ENCODE measurements around the gene RNF123.

Gene RNF123

GRCh38 chr3:49657208-49657915 lies 32.0 kb upstream of the RNF123 start:
- in situ Hi-C loops (cut with MboI; ENCODE audit: low sequenced_read_pairs), result loop anchor here (25.0 kb wide), 1 partner anchor 95 kb away; the partner anchor contains the start of gene BSN

GRCh38 chr3:49658711-49659110 lies 30.6 kb upstream of the RNF123 start:
- in situ Hi-C loops (cut with MboI; ENCODE audit: low sequenced_read_pairs), result loop anchor here (25.0 kb wide), 1 partner anchor 96 kb away; the partner anchor contains the start of gene BSN

GRCh38 chr3:49659756-49660155 lies 29.6 kb upstream of the RNF123 start:
- in situ Hi-C loops (cut with MboI; ENCODE audit: low sequenced_read_pairs), result loop anchor here (25.0 kb wide), 1 partner anchor 97 kb away; the partner anchor contains the start of gene BSN

GRCh38 chr3:49661281-49661680 lies 28.1 kb upstream of the RNF123 start:
- in situ Hi-C loops (cut with MboI; ENCODE audit: low sequenced_read_pairs), result loop anchor here (25.0 kb wide), 1 partner anchor 99 kb away; the partner anchor contains the start of gene BSN

GRCh38 chr3:49662021-49662420 lies 27.3 kb upstream of the RNF123 start:
- in situ Hi-C loops (cut with MboI; ENCODE audit: low sequenced_read_pairs), result loop anchor here (25.0 kb wide), 1 partner anchor 100 kb away; the partner anchor contains the start of gene BSN

- in situ Hi-C loops (cut with MboI; ENCODE audit: low sequenced_read_pairs), result loop anchor here (25.0 kb wide), 1 partner anchor 101 kb away; the partner anchor contains the start of gene BSN
Observed at GRCh38 chr3:49662720-49663413, 26.5 kb upstream of the RNF123 start.

- in situ Hi-C loops (cut with MboI; ENCODE audit: low sequenced_read_pairs), result loop anchor here (25.0 kb wide), 1 partner anchor 102 kb away; the partner anchor contains the start of gene BSN
Observed at GRCh38 chr3:49663831-49664230, 25.5 kb upstream of the RNF123 start.

- in situ Hi-C loops (cut with MboI; ENCODE audit: low sequenced_read_pairs), result loop anchor here (25.0 kb wide), 1 partner anchor 102 kb away; the partner anchor contains the start of gene BSN
Observed at GRCh38 chr3:49664300-49664699, 25.1 kb upstream of the RNF123 start.

GRCh38 chr3:49665822-49666519 lies 23.4 kb upstream of the RNF123 start:
- in situ Hi-C loops (cut with MboI; ENCODE audit: low sequenced_read_pairs), result loop anchor here (25.0 kb wide), 1 partner anchor 104 kb away; the partner anchor contains the start of gene BSN

GRCh38 chr3:49666592-49666991 lies 22.8 kb upstream of the RNF123 start:
- in situ Hi-C loops (cut with MboI; ENCODE audit: low sequenced_read_pairs), result loop anchor here (25.0 kb wide), 1 partner anchor 104 kb away; the partner anchor contains the start of gene BSN

- in situ Hi-C loops (cut with MboI; ENCODE audit: low sequenced_read_pairs), result loop anchor here (25.0 kb wide), 1 partner anchor 106 kb away; the partner anchor contains the start of gene BSN
Observed at GRCh38 chr3:49667701-49668413, 21.5 kb upstream of the RNF123 start.

- in situ Hi-C loops (cut with MboI; ENCODE audit: low sequenced_read_pairs), result loop anchor here (25.0 kb wide), 1 partner anchor 106 kb away; the partner anchor contains the start of gene BSN
Observed at GRCh38 chr3:49668414-49668797, 21.0 kb upstream of the RNF123 start.

GRCh38 chr3:49668861-49669260 lies 20.5 kb upstream of the RNF123 start:
- in situ Hi-C loops (cut with MboI; ENCODE audit: low sequenced_read_pairs), result loop anchor here (25.0 kb wide), 1 partner anchor 107 kb away; the partner anchor contains the start of gene BSN

- in situ Hi-C loops (cut with MboI; ENCODE audit: low sequenced_read_pairs), result loop anchor here (25.0 kb wide), 1 partner anchor 107 kb away; the partner anchor contains the start of gene BSN
Observed at GRCh38 chr3:49669352-49669751, 20.0 kb upstream of the RNF123 start.

GRCh38 chr3:49670940-49671290 lies 18.4 kb upstream of the RNF123 start:
- in situ Hi-C loops (cut with MboI; ENCODE audit: low sequenced_read_pairs), result loop anchor here (25.0 kb wide), 1 partner anchor 109 kb away; the partner anchor contains the start of gene BSN

- in situ Hi-C loops (cut with MboI; ENCODE audit: low sequenced_read_pairs), result loop anchor here (25.0 kb wide), 1 partner anchor 109 kb away; the partner anchor contains the start of gene BSN
Observed at GRCh38 chr3:49671291-49672288, 17.8 kb upstream of the RNF123 start.

- in situ Hi-C loops (cut with MboI; ENCODE audit: low sequenced_read_pairs), result loop anchor here (25.0 kb wide), 1 partner anchor 111 kb away; the partner anchor contains the start of gene BSN
Observed at GRCh38 chr3:49673121-49673714, 16.1 kb upstream of the RNF123 start.
